Measurements from ENCODE around the gene PSMD3.
A peak's percentile ranks its signal among the peaks of the same experiment; 100 is the strongest.

DNA sequence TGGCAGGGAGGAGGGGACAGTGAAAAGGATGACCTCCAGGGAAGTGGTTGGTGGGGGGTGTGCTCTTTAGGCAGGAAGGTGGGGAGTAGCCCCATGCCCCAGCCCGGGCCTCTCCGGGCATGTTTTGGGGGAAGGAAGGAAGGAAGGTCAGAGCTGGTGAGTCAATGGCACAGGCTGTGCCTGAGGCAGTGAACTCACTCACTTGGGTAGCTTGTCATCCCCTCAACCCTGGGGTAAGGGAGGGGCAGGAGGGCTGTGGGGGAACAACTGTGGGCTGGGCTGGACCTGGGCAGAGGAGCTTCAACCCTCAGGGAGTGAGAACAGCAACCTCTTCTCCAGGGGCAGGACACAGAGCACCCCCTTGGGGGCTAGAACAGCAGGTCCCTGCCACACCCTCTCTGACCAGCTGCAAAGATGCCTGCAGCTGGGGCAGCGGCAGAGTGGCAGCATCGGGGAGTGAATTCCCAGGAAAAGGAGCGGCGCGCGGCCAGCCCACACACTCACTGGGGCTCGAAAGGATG, 40.9 kb downstream of the PSMD3 start:
- TF ChIP-seq CTCF (IDR thresholded peaks at IDR 0.05 in 4 of 5, conservative IDR thresholded peaks at IDR 0.05 in 1 of 5), result no peak
- TF ChIP-seq POLR2A (IDR thresholded peaks at IDR 0.05), result peak; percentile 47 to 75

All from gastrocnemius medialis (tissue), 4 donors.